DND-41 (cell line): ENCODE results near the gene C1GALT1C1.

Experiments used
- ATAC-seq: fragments of 200-7000 bp; cut with Tn5 transposase; 3 replicates; pipeline ENCODE4 v1.9.1; 2021; ENCODE audit warnings: low read depth; ENCODE audit not compliant: insufficient read depth
- DNase-seq: peaks from one replicate; pipeline ENCODE4 v3.0.0-alpha.2; 2020
- H2AFZ ChIP-seq: 2 replicates; pipeline ENCODE4 v1.6.0; 2012; ENCODE audit warnings: low read depth, low read length
- H3K27ac ChIP-seq: 2 replicates; pipeline ENCODE4 v1.5.1; 2012; ENCODE audit warnings: low read length, inconsistent platforms
- H3K27me3 ChIP-seq: fragments of 200-600 bp; sonication (generic); 2 replicates; pipeline ENCODE4 v1.6.0; 2012; ENCODE audit warnings: low read length, mild to moderate bottlenecking, inconsistent platforms; ENCODE audit not compliant: insufficient read depth, poor library complexity
- H3K36me3 ChIP-seq: 2 replicates; pipeline ENCODE4 v1.5.1; 2012; ENCODE audit warnings: low read length, inconsistent platforms; ENCODE audit not compliant: insufficient read depth
- H3K4me1 ChIP-seq: 2 replicates; pipeline ENCODE4 v1.5.1; 2012; ENCODE audit warnings: mild to moderate bottlenecking, low read length; ENCODE audit not compliant: insufficient read depth
- H3K4me2 ChIP-seq: 2 replicates; pipeline ENCODE4 v1.6.0; 2012; ENCODE audit warnings: mild to moderate bottlenecking, moderate library complexity, low read length, inconsistent platforms; ENCODE audit not compliant: insufficient read depth
- H3K4me3 ChIP-seq, 2 experiments: fragments of 200-600 bp in 1 of 2; shearing (Covaris generic) in 1 of 2; 2 replicates each; pipeline ENCODE4 v1.5.1; 2012 to 2016; ENCODE audit warnings: inconsistent platforms in 2 of 2, low read length in 2 of 2, mild to moderate bottlenecking in 2 of 2, low read depth in 1 of 2, moderate library complexity in 1 of 2
- H3K79me2 ChIP-seq: 2 replicates; pipeline ENCODE4 v1.6.0; 2012; ENCODE audit warnings: low read length, inconsistent platforms; ENCODE audit not compliant: insufficient read depth
- H3K9ac ChIP-seq: 2 replicates; pipeline ENCODE4 v1.6.0; 2012; ENCODE audit warnings: low read depth, mild to moderate bottlenecking, inconsistent platforms, low read length, moderate library complexity
- H3K9me3 ChIP-seq: 2 replicates; pipeline ENCODE4 v1.5.1; 2012; ENCODE audit warnings: low read length, moderate library complexity, mild to moderate bottlenecking, inconsistent platforms; ENCODE audit not compliant: insufficient read depth, severe bottlenecking
- H4K20me1 ChIP-seq: 2 replicates; pipeline ENCODE4 v1.6.0; 2012; ENCODE audit warnings: low read length; ENCODE audit not compliant: insufficient read depth
- EZH2 ChIP-seq: IDR thresholded peaks from 3 replicates; pipeline ENCODE4 v1.6.1; 2012; ENCODE audit warnings: borderline replicate concordance, low read depth, mild to moderate bottlenecking, moderate library complexity, low read length, inconsistent platforms; ENCODE audit not compliant: severe bottlenecking
- TF ChIP-seq, protein P1 (sequence below): IDR thresholded peaks from 2 replicates; pipeline ENCODE4 v1.5.1; 2012; ENCODE audit warnings: borderline replicate concordance, low read length, moderate library complexity, mild to moderate bottlenecking; ENCODE audit not compliant: poor library complexity, severe bottlenecking; ENCODE audit errors: extremely low read depth

C1GALT1C1 gene

DNA sequence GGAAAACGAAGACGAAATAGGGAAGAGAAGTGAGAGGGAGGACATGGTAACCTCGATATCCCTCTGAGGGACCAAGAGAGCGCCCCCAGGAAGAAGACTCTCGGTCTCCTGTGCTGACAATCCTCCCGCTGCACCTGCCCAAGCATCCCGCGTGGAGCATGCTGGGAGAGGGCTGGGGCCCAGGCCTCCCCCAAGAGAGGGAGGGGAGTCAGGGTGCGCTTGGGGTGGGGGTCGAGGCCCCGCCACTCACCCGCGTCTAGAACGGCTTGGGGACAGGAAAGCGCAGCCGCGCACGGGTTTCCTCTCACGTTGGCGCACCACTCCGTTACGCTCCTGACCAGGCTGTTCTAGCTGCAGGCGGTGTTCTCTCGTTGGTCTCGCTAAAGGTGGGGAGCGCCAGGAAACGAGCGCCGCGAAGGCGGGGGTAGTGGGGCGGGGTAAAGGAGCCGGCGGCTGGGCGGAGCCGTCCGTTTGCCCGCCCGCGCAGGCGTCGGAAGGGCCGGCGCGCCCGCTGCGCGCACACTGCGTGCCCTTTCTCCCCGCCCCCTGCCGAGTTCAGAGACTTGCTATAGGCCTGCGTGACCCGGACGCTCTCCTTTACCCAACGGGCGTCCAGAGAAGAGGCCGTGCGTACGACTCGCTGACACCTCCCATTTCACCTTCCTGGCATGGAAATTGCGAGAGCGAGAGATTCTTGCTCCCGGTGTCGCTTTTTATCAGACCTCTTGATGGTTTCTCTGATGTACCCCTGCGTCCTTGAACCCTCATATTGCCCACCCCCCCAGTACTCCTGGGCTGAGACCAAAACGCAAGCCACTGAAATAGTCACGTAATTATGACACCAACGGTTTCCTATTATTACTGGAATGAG lies at the start of gene C1GALT1C1:
TSS of gene C1GALT1C1 (minus strand) at position 388 of the 871 bp plus-strand sequence. CDS start 2,888 bp downstream, outside the sequence.
- TF ChIP-seq, protein P1, sequence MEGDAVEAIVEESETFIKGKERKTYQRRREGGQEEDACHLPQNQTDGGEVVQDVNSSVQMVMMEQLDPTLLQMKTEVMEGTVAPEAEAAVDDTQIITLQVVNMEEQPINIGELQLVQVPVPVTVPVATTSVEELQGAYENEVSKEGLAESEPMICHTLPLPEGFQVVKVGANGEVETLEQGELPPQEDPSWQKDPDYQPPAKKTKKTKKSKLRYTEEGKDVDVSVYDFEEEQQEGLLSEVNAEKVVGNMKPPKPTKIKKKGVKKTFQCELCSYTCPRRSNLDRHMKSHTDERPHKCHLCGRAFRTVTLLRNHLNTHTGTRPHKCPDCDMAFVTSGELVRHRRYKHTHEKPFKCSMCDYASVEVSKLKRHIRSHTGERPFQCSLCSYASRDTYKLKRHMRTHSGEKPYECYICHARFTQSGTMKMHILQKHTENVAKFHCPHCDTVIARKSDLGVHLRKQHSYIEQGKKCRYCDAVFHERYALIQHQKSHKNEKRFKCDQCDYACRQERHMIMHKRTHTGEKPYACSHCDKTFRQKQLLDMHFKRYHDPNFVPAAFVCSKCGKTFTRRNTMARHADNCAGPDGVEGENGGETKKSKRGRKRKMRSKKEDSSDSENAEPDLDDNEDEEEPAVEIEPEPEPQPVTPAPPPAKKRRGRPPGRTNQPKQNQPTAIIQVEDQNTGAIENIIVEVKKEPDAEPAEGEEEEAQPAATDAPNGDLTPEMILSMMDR, result no peak
- no peak for TF ChIP-seq EZH2
- Histone ChIP-seq H3K36me3 (no peaks in the 10 kb centered on the region), H3K4me3 (peak within 1 kb of the TSS; percentile 60 to 75), H2AFZ (peak within 1 kb of the TSS; percentile 69), H4K20me1 (no peaks in the 10 kb centered on the region), H3K9ac (peak within 1 kb of the TSS; percentile 69), H3K27me3 (no peaks in the 10 kb centered on the region), H3K4me1 (peaks cover 20% of the 10 kb centered on the region), H3K79me2 (peaks cover 28% of the 10 kb centered on the region), H3K4me2 (peak within 1 kb of the TSS; percentile 65), H3K9me3 (no peaks in the 10 kb centered on the region), H3K27ac (peak within 1 kb of the TSS; percentile 92)
- ATAC-seq (peak; percentile 91), DNase-seq (peak; percentile 93)

DNA sequence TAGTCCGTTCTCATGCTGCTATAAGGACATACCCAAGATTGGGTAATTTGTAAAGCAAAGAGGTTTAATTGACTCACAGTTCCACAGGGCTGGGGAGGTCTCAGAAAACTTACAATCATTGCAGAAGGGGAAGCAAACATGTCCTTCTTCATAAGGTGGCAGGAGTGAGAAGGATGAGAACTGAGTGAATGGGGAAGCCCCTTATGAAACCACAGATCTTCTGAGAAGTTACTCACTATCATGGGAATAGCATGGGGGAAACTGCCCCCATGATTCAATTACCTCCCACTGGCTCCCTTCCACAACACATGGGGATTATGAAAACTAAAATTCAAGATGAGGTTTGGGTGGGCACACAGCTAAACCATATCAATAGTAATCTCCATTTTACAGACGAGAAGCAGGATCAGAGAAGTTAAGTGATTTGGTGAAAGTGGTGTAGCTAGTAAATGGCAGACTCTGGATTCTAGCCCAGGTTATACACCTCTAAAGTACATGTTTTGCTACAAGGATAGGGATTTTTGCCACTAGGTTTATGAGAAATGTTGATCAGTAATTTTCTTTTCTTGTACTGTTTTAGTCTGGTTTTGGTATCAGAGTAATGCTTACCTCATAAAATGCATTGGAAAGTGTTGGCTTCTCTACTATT lies 47.3 kb upstream of the C1GALT1C1 start:
- no peak overlapping the region for H2AFZ ChIP-seq
- ATAC-seq (no peak), DNase-seq (no peak)
- H3K9ac ChIP-seq, result no peak overlapping the region
- no peaks in the 10 kb centered on the region for H3K79me2 ChIP-seq
- no peak overlapping the region for H3K4me3 ChIP-seq
- H4K20me1 ChIP-seq, result no peaks in the 10 kb centered on the region
- no peaks in the 10 kb centered on the region for H3K36me3 ChIP-seq
- TF ChIP-seq, protein P1, result no peak
- TF ChIP-seq EZH2, result no peak
- H3K27ac ChIP-seq, result no peak overlapping the region
- no peak overlapping the region for H3K4me2 ChIP-seq
- H3K9me3 ChIP-seq, result no peaks in the 10 kb centered on the region
- no peaks in the 10 kb centered on the region for H3K27me3 ChIP-seq
- H3K4me1 ChIP-seq, result peaks cover 4% of the 10 kb centered on the region; the same call in 1 of the 2 replicates

DNA sequence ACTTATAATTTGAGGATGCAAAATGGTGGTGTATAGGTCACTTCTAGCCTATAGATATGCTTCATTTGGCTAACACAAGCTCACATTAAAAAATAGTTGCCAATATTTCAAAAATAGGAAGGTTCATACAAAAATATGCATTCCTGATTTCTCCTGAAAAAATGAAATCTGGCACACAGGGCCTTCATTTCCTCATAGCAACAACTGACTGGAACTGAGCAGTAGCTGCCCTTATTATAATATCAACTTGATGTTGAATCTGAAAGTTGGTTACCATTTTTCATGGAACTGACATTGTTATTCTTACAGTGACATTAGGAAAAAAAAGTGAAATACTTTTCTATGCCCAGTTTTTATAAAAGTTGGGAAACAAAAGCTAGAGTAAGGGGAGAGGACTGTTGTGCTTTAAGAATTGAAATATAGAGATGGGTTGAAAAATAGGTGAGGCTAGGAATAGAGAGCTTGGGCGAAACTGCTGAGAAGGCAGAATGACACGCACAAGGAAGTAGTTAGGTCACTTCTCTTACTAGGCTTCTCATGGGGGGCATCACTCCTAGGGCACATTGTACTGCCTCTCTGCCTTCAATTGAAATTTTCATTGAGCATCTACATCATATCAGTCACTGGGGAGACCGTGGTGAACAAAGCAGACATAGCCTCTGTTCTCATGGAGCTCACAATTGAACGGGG lies 43.1 kb upstream of the C1GALT1C1 start:
- Histone ChIP-seq H3K9ac (no peak overlapping the region), H3K79me2 (no peaks in the 10 kb centered on the region), H3K4me2 (no peak overlapping the region), H3K27me3 (no peaks in the 10 kb centered on the region), H4K20me1 (no peaks in the 10 kb centered on the region), H2AFZ (no peak overlapping the region), H3K4me1 (no peaks in the 10 kb centered on the region), H3K9me3 (no peaks in the 10 kb centered on the region), H3K4me3 (no peak overlapping the region), H3K36me3 (no peaks in the 10 kb centered on the region), H3K27ac (no peak overlapping the region)
- no peak for DNase-seq
- no peak for TF ChIP-seq EZH2
- TF ChIP-seq, protein P1, result no peak
- no peak for ATAC-seq
